Measurements from ENCODE around the gene LRMDA. TPM values are rescaled to one million over a fixed set of nuclear protein-coding genes. Genes with fewer than 3 reads are reported as not detected.

The LRMDA gene
- total and polyA plus RNA-seq, 7 donors, result 2.8 to 22.2 (median 9.0) TPM

DNA sequence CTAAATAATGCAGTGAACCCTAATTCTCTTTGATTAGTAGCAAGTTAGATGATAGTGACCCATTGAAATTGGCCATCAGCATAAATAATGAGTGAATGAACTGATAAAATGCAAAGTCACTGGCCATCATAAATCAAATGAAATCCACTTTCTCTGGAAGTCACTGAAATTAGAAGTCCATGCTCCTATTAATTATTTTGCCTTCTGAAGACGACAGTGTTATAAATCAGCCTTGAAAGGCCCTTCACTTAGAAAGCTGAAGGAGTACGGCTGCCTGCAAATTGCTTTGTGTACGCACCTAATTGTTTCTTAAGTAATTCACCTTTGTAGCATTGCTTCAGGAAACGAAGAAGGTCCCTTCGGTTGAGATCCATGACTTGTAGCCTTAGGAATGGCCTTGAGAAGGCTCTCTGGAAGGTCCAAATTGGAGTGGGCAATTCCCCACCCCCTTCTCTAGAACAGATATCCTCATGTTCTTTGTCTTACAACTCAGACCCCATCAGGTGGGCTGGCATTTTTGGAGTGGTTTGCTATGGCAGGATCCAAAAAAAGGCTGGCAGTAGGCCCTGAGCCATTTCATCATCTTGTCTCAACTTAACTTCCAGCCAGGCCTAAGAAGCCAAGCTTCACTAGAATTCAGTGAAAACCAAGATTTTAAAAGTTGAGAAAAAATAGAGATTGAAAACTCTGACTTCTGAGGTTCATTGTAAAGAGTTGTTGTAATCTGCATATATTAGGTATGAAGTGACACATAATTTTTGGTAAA, 420.3 kb downstream of the LRMDA start:
- no peaks in the 10 kb centered on the region for H3K4me1 ChIP-seq

DNA sequence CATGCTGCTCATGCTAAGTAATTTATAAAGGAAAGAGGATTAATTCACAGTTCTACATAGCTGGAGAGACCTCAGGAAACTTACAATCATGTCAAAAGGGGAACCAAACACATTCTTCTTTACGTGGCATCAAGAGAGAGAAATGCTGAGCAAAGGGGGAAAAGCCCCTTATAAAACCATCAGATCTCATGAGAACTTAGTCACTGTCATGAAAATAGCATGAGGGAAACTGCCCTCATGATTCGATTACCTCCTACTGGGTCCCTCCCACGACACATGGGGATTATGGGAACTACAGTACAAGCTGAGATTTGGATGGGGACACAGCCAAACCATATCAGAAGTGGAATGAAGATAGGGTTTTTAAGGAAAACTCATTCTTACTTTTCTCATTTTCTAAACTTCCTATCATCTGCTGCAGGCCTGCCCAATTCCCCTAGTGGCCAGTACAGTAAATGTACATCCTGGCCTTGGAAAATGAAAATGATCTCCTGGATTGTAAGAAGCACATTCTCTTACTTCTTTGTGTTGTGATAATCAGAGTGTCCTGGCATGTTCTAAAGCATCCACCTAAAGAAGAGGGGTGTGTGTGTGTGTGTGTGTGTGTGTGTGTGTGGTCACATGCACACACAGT, 421.5 kb downstream of the LRMDA start:
- no peaks in the 10 kb centered on the region for H3K9me3 ChIP-seq
- intact Hi-C loops (cut with DNase I), result no loop called here
- H3K4me1 ChIP-seq, result no peaks in the 10 kb centered on the region
- no peak overlapping the region for H3K27ac ChIP-seq
- DNase-seq, result no peak
- TF ChIP-seq EP300 (IDR thresholded peaks at IDR 0.05) (no peak), POLR2AphosphoS5 (IDR thresholded peaks at IDR 0.05) (no peak), POLR2A (IDR thresholded peaks at IDR 0.05) (no peak)
- TF ChIP-seq, protein P1, sequence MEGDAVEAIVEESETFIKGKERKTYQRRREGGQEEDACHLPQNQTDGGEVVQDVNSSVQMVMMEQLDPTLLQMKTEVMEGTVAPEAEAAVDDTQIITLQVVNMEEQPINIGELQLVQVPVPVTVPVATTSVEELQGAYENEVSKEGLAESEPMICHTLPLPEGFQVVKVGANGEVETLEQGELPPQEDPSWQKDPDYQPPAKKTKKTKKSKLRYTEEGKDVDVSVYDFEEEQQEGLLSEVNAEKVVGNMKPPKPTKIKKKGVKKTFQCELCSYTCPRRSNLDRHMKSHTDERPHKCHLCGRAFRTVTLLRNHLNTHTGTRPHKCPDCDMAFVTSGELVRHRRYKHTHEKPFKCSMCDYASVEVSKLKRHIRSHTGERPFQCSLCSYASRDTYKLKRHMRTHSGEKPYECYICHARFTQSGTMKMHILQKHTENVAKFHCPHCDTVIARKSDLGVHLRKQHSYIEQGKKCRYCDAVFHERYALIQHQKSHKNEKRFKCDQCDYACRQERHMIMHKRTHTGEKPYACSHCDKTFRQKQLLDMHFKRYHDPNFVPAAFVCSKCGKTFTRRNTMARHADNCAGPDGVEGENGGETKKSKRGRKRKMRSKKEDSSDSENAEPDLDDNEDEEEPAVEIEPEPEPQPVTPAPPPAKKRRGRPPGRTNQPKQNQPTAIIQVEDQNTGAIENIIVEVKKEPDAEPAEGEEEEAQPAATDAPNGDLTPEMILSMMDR (IDR thresholded peaks at IDR 0.05), result no peak
- H3K36me3 ChIP-seq, result no peaks in the 10 kb centered on the region
- H3K27me3 ChIP-seq, result no peaks in the 10 kb centered on the region
- WGBS, 2 donors, result 61 to 86% methylated on average over 3 of the region's 3 CpGs
- H3K4me3 ChIP-seq, result no peak overlapping the region

More for the DNA sequence above, 420.3 kb downstream of the LRMDA start:
- Histone ChIP-seq H3K36me3 (no peaks in the 10 kb centered on the region), H3K9me3 (no peaks in the 10 kb centered on the region), H3K4me3 (no peak overlapping the region), H3K27ac (no peak overlapping the region), H3K27me3 (no peaks in the 10 kb centered on the region)
- TF ChIP-seq POLR2A (IDR thresholded peaks at IDR 0.05), result no peak
- TF ChIP-seq, protein P1 (IDR thresholded peaks at IDR 0.05), result no peak
- TF ChIP-seq POLR2AphosphoS5 (IDR thresholded peaks at IDR 0.05), result no peak
- TF ChIP-seq EP300 (IDR thresholded peaks at IDR 0.05), result no peak
- intact Hi-C loops (cut with DNase I), result no loop called here
- WGBS, 2 donors, result 86 to 93% methylated on average over 5 of the region's 5 CpGs
- no peak for DNase-seq

DNA sequence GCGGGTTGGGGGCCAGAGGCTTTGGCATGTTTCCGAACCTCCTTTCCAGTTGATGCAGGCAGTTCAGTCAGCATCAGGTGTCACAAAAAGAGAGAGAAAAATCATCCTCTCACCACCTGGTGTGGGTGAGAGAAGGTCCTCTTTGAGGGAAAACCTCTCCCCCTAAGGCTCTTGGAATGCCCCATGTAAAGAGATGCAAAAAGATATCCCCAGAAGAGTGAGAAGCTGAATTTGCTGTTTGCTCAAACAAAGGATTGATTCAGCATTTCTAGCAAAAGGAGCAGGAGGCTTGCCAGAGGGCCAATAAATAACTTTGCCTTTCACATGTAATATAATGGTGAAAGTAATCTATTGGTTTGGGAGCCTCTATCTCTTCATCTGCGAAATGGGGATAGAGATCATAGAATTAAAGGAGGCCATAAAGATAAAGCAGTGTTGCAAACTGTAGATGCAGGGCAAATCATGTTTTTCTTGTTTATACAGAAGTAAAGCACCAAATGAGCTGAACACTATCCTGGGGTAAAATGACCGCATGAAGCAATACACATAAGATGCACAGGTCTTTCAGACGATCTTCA, 425.9 kb downstream of the LRMDA start:
- TF ChIP-seq POLR2AphosphoS5 (IDR thresholded peaks at IDR 0.05), result no peak
- TF ChIP-seq, protein P1 (IDR thresholded peaks at IDR 0.05), result no peak
- TF ChIP-seq POLR2A (IDR thresholded peaks at IDR 0.05), result no peak
- no peak for TF ChIP-seq EP300 (IDR thresholded peaks at IDR 0.05)
- Histone ChIP-seq H3K9me3 (no peaks in the 10 kb centered on the region), H3K36me3 (no peaks in the 10 kb centered on the region), H3K4me3 (no peak overlapping the region), H3K27me3 (no peaks in the 10 kb centered on the region), H3K27ac (no peak overlapping the region), H3K4me1 (no peaks in the 10 kb centered on the region)
- intact Hi-C loops (cut with DNase I), result no loop called here
- DNase-seq, result no peak
- 67 to 83% methylated on average over 5 of the region's 5 CpGs for WGBS, 2 donors

DNA sequence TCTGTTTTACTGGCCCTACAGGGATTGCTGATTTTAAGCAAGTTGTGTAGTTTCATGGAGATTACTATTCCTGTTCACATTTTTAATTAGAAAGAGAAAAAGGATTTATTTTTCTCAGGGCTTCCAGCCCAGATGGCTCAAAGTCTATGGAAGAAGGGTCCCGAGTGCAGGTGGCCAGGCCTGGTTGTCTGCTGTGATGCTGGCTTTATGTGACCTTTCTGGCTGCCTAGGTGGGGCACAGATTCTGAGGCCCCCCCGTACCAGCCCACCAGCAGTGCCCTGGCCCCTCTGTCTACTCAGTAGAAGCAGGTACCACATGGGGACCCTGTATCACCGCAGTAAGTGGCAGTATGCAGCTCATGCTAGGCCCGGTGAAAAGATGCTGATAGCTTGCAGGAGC, 426.5 kb downstream of the LRMDA start:
- no peak overlapping the region for H3K27ac ChIP-seq
- TF ChIP-seq POLR2A (IDR thresholded peaks at IDR 0.05) (no peak), EP300 (IDR thresholded peaks at IDR 0.05) (no peak), POLR2AphosphoS5 (IDR thresholded peaks at IDR 0.05) (no peak)
- TF ChIP-seq, protein P1 (IDR thresholded peaks at IDR 0.05), result no peak
- H3K4me1 ChIP-seq, result no peaks in the 10 kb centered on the region
- no peak overlapping the region for H3K4me3 ChIP-seq
- WGBS, 2 donors, result 93% methylated on average over 4 of the region's 4 CpGs
- no peak for DNase-seq
- H3K36me3 ChIP-seq, result no peaks in the 10 kb centered on the region
- no peaks in the 10 kb centered on the region for H3K27me3 ChIP-seq
- intact Hi-C loops (cut with DNase I), result no loop called here
- no peaks in the 10 kb centered on the region for H3K9me3 ChIP-seq

All from sigmoid colon (tissue), 7 donors.